HG03575 (cell line): ENCODE data around the gene FOXJ3.

Experiments used
- ATAC-seq: cut with Tn5 transposase; IDR thresholded peaks from one replicate; pipeline ENCODE4 v1.9.1; 2021; ENCODE audit not compliant: unreplicated experiment, insufficient number of reproducible peaks, low FRiP score; ENCODE audit errors: extremely low read depth

Gene FOXJ3

GRCh38 chr1:42176902-42177519, 158.0 kb downstream of the FOXJ3 start:
- no peak for ATAC-seq

DNA sequence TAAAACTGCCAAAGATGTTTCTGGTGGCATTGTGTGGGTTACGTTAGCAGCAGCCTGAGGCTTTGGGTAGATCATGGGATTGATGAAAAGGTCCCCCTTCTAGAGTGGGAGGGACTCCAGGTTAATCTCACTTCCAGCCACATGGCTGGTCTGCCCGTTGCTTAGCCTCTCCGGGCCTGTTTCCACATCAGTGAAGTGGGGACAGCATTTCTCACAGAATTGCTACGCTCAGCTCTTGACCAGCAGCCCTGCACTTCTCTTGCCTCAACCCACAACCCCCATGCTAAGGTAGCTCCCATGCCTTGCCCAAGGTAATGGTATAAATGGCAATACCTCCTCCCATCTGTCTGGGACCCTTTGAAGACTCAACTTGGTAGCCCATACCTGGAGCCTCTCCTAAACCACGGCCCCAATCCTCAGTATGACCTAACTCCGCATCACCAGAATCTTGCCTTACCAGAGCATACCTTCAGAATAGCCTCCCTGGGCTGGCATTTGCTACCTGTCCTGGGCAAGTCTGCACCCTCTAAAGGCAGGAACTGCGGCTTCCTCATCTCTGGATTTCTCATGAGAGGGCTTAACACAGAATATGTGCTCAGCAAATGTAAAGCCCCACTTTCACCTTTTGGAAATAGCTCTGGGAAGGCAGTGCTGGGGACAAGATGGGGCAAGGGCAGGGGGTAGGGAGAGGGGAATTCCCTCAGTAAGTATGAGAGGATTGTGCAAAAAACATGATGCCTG, 159.6 kb downstream of the FOXJ3 start:
- no peak for ATAC-seq

GRCh38 chr1:42173961-42174735, 160.9 kb downstream of the FOXJ3 start:
- no peak for ATAC-seq

DNA sequence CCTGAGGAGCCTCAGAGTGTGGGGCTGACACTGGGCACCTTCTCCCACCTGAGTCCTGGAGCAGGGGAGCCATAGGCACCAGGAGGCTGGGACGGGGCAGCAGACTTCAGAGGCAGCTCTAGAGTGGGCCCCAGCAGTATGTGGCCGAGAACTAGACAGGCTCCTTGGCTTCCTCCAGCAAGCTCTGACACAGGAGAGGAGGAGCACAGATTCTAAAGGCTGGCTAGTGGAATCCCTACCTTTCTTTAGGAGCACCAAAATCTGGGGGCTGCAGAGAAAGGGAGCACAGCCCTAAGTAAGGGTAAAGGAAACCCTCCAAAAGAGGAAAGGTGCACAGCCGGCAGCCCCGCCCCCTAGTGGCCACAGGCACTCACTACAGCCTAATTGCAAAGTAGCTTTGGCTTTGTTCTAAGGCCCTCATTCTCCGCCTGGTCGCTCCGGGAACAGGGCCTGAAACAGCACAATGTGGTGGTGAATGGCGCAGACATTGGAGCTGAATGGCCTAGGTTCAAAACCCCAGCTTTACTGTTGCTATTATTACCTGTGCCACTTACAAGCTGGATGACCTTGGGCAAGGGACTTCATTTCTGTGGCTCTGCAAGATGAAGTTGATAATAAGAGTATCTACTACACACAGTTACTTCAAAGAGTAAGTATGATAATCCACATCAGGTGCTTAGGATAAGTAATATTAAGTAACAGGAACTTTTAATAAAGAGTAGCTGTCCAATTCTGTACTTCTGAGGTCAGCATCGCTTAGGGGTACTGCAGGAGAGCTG, 161.7 kb downstream of the FOXJ3 start:
- no peak for ATAC-seq

GRCh38 chr1:42172381-42173133, 162.5 kb downstream of the FOXJ3 start:
- no peak for ATAC-seq

- no peak for ATAC-seq
Measured at GRCh38 chr1:42171679-42172266, 163.3 kb downstream of the FOXJ3 start.

- ATAC-seq = no peak
Measured at GRCh38 chr1:42170779-42171621, 164.0 kb downstream of the FOXJ3 start.

GRCh38 chr1:42168763-42169162, 166.3 kb downstream of the FOXJ3 start:
- ATAC-seq = no peak

DNA sequence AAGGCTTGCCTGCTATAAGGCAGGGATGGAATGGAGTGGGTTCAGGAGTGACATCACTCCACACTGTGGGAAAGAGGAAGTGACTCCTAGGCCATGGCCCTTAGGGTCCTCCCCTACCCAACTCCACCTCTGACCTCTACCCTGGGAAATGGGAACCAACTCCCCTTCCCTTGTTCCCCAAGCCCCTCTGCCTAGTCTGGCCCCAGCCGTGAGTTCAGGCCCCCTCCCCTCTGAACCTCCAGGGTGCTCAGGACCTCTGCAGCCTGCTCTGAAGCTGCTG, 166.7 kb downstream of the FOXJ3 start:
- no peak for ATAC-seq

- ATAC-seq = no peak
Measured at GRCh38 chr1:42167611-42168390, 167.2 kb downstream of the FOXJ3 start.

DNA sequence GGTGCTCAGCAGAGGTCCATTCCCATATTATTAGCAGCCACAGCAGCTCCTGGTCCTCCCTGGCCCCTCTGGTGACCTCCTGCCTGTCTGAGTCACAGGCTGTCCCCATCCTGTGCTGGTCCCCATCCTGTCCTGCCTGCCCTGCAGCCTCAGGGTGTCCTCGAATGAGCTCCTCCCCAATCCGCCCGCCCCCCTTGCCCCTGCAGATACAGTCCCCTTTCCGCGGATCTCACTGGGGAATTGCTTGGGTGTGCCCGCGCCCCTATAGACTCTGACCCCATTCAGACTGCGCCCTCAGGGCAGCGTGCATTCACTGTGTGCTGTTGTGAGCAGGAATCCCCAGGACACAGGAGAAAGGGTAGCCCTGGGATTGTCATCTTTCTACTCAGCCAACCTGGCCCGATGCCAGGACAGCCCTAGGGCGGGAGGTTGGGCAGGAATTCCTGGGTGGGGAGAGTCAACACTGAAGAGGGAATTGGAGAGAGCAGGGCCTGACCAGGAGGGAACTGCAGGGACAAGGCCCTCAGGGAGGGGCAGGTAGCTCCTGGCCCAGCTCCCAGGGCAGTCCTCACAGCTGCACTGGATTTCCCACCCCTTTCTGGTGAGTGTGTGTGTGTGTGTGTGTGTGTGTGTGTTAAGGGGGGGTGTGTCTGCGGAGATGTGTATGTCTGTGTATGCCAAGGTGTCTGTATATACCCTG, 169.4 kb downstream of the FOXJ3 start:
- no peak for ATAC-seq

DNA sequence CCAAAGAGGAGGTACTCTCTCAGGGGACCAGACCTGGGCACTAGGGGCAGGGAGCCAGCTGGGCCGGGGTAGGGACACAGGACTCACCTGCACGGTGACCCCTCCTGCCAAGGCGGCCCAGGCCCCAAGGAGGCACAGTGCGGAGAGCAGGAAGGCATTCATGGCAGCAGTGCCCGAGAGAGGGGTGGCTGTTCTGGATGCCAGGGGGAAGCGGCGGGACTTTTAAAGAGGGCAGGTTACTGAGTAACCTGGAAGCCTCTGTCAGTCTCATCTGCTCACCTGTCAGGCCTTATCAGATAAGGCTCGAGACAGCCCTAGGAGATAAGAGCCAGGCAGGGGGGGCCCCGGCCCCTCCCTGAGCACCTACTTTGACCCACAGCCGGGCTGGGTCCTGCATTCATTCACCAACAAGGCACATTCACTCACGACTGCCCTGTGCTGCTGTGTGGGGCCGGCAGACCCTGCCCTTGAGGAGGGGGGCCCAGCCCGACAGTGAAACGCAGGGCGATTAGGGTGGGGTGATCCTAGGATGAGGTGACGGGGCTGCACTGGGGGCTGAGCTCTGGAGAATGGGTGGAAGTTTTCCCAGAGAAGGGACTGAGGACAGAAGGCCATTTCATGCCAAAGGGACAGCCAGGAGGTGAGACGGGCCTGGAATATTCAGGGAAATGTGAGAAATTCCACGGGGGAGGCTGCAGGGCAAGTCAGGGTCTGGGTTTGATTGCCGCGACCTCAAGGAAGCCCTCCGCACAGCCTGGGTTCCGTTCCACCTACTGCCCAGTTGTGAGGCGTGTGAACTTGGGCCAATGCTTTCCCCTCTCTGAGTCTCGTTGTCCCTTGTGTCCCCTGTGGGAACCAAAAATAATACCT, 170.2 kb downstream of the FOXJ3 start, which contains the start of gene GUCA2A:
Gene GUCA2A (minus strand): TSS at position 195 of the 870 bp plus-strand sequence. CDS start 33 bp downstream, at position 162.
- ATAC-seq = no peak

GRCh38 chr1:42163536-42164503, 171.2 kb downstream of the FOXJ3 start:
- no peak for ATAC-seq

- no peak for ATAC-seq
Measured at GRCh38 chr1:42163114-42163513, 171.9 kb downstream of the FOXJ3 start.
